GM23248 (cell line): ENCODE measurements around the gene ADAMTS17. TPM values are rescaled to one million over a fixed set of nuclear protein-coding genes. Genes with fewer than 3 reads are reported as not detected.

Experiments
- DNase-seq: peaks from one replicate; pipeline ENCODE4 v3.0.0-alpha.2; 2015
- H2AFZ ChIP-seq: fragments of 200-600 bp; sonication (generic); 2 replicates; pipeline ENCODE4 v1.6.1; 2016; ENCODE audit warnings: antibody characterized with exemption
- H3F3A ChIP-seq: fragments of 200-600 bp; sonication (generic); 2 replicates; pipeline ENCODE4 v1.6.1; 2016; ENCODE audit warnings: mild to moderate bottlenecking, antibody characterized with exemption, mixed run types; ENCODE audit not compliant: insufficient read depth
- H3K27ac ChIP-seq: fragments of 200-600 bp; sonication (generic); 2 replicates; pipeline ENCODE4 v1.5.1; 2016; ENCODE audit warnings: mild to moderate bottlenecking
- H3K27me3 ChIP-seq: fragments of 200-600 bp; sonication (generic); replicated peaks from 2 replicates; pipeline ENCODE4 v1.6.1; 2016; ENCODE audit warnings: mild to moderate bottlenecking; ENCODE audit not compliant: insufficient read depth
- H3K36me3 ChIP-seq: fragments of 200-600 bp; sonication (generic); 2 replicates; pipeline ENCODE4 v1.6.1; 2016; ENCODE audit warnings: low read depth, mild to moderate bottlenecking
- H3K4me1 ChIP-seq: fragments of 200-600 bp; sonication (generic); 2 replicates; pipeline ENCODE4 v1.6.1; 2016; ENCODE audit warnings: mild to moderate bottlenecking; ENCODE audit not compliant: insufficient read depth
- H3K4me2 ChIP-seq: fragments of 200-600 bp; sonication (generic); one replicate; pipeline ENCODE4 v1.6.1; 2016; ENCODE audit warnings: mild to moderate bottlenecking; ENCODE audit not compliant: unreplicated experiment
- H3K4me3 ChIP-seq: fragments of 200-600 bp; sonication (generic); 2 replicates; pipeline ENCODE4 v1.5.1; 2016; ENCODE audit warnings: mild to moderate bottlenecking
- H3K79me2 ChIP-seq: fragments of 200-600 bp; sonication (generic); 2 replicates; pipeline ENCODE4 v1.6.1; 2016; ENCODE audit warnings: mild to moderate bottlenecking; ENCODE audit not compliant: insufficient read depth
- H3K9ac ChIP-seq: fragments of 200-600 bp; sonication (generic); 2 replicates; pipeline ENCODE4 v1.6.1; 2016; ENCODE audit warnings: mild to moderate bottlenecking
- H3K9me2 ChIP-seq: fragments of 200-600 bp; sonication (generic); 2 replicates; pipeline ENCODE4 v1.6.1; 2016; ENCODE audit warnings: mixed run types, mild to moderate bottlenecking, moderate library complexity; ENCODE audit not compliant: insufficient read depth
- H3K9me3 ChIP-seq: fragments of 200-600 bp; sonication (generic); one replicate; pipeline ENCODE4 v1.6.1; 2017; ENCODE audit warnings: low read depth
- H4K20me1 ChIP-seq: fragments of 200-600 bp; sonication (generic); 2 replicates; pipeline ENCODE4 v1.6.0; 2016; ENCODE audit not compliant: insufficient read depth
- EZH2 ChIP-seq: fragments of 200-600 bp; sonication (generic); IDR thresholded peaks from 2 replicates; pipeline ENCODE4 v1.6.1; 2018; ENCODE audit warnings: antibody characterized with exemption, mild to moderate bottlenecking; ENCODE audit not compliant: insufficient read depth, poor library complexity, severe bottlenecking
- EZH2phosphoT487 ChIP-seq: fragments of 200-600 bp; sonication (generic); IDR thresholded peaks from 2 replicates; pipeline ENCODE4 v1.6.1; 2018; ENCODE audit warnings: antibody characterized with exemption, moderate library complexity, mild to moderate bottlenecking, low read depth; ENCODE audit not compliant: insufficient read depth
- WGBS, 2 experiments: methylation state at CpG; one replicate each; pipeline ENCODE4 v1.1.6; 2015 to 2017; ENCODE audit warnings: low lambda C conversion rate in 2 of 2, low coverage in 1 of 2; ENCODE audit errors: missing lambda C conversion rate in 2 of 2; 5-methylcytosine and 5-hydroxymethylcytosine counted together
- in situ Hi-C: fragments of 300-500 bp; cut with MboI; formaldehyde crosslinking; loops from 2 replicates; pipeline ENCODE4 v1.15.0; 2020
- polyA plus RNA-seq: library from polyadenylated mRNA; unstranded; fragments of >200 nt; fragmentation: Nextera tagmentation; extraction: Ambion mirVana; gene quantifications from 2 replicates; pipeline ENCODE4 v1.2.1, GENCODE V29; 2016
- total RNA-seq: library from RNA; depleted of rRNA; stranded (reverse); fragments of >200 nt; shearing (Covaris generic); gene quantifications from 2 replicates; pipeline ENCODE4 v1.2.3, GENCODE V29; 2014

ADAMTS17 gene
- total and polyA plus RNA-seq, 2 experiments from 2014 or later: not detected

DNA sequence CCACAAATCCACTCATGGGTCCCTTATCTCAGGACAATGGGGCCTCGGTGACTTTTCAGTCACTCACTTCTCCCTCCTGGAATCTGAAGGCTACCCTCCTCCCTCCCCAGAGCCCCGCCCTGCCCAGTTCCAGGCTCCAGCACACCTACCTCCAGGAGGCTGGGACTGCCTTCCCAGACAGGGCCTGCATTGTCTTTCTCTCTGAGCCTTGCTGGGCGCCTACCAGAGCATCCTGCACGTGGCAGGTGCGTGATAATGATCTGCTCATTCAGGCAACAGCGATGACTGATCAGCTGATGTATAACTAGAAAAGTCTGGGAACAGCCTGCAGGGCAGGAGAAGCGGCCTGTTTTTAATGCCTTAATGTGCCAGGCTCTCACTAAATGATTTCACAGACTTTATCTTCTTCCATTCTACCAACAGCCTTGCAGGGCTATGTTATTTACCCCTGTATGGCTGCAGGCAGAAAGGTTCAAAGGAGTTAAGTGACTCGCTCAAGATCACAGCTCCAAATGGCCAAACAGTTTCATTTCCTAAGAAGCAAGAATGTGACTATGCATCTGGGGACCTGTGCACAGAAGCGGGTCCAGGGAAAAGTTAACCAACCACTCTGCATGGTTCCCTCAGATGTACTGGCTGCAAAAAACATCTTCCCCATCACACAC lies 6.3 kb downstream of the ADAMTS17 start:
- Histone ChIP-seq H3K9me3 (no peaks in the 10 kb centered on the region), H3K4me1 (no peaks in the 10 kb centered on the region), H3K4me2 (no peak overlapping the region), H3K9ac (no peak overlapping the region), H3K4me3 (no peak overlapping the region), H2AFZ (no peak overlapping the region), H3K27me3 (no peaks in the 10 kb centered on the region), H3K36me3 (no peaks in the 10 kb centered on the region), H4K20me1 (no peaks in the 10 kb centered on the region), H3K27ac (no peak overlapping the region), H3K79me2 (no peaks in the 10 kb centered on the region), H3F3A (no peaks in the 10 kb centered on the region), H3K9me2 (no peaks in the 10 kb centered on the region)
- no peak for DNase-seq
- in situ Hi-C loops: loop anchor here (25.0 kb wide), 2 partner anchors 677 to 1073 kb away; partner anchors contain the start of gene LRRC28
- WGBS, 2 experiments: 49 to 53% methylated on average over 9 of the region's 9 CpGs
- TF ChIP-seq EZH2 (no peak), EZH2phosphoT487 (no peak)

- Histone ChIP-seq H3F3A (no peaks in the 10 kb centered on the region), H2AFZ (no peak overlapping the region), H3K9me3 (no peaks in the 10 kb centered on the region), H3K27me3 (no peaks in the 10 kb centered on the region), H3K79me2 (no peaks in the 10 kb centered on the region), H3K9me2 (no peaks in the 10 kb centered on the region), H3K4me3 (no peak overlapping the region), H3K4me1 (no peaks in the 10 kb centered on the region), H3K27ac (no peak overlapping the region), H3K4me2 (no peak overlapping the region), H4K20me1 (no peaks in the 10 kb centered on the region), H3K9ac (no peak overlapping the region), H3K36me3 (no peaks in the 10 kb centered on the region)
- in situ Hi-C loops: loop anchor here (25.0 kb wide), 2 partner anchors 677 to 1073 kb away; partner anchors contain the start of gene LRRC28
- TF ChIP-seq EZH2phosphoT487: no peak
- no peak for TF ChIP-seq EZH2
- no peak for DNase-seq
- WGBS, 2 experiments: 62 to 72% methylated on average over 11 of the region's 11 CpGs
Measured at GRCh38 chr15:100334905-100335304, 6.9 kb downstream of the ADAMTS17 start.

DNA sequence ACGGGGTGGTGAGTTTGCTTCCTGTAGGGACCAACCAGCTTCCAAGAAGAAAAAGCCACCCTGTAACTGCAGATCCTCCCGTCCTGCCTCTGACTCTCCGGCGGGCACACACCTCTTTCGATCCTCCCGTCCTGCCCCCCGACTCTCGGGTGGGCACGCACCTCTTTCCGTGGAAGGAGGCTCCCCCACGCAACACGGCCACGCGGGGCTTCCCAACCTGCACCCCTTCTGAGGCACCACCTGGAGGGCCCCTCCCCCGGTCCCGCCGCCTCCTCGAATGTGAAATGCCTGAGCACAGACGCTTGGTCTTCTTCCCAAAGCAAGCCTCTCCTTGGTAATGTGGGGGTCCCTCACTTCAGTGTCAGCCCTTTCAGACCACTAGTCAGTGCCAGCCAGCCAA lies 7.3 kb downstream of the ADAMTS17 start:
- 63 to 81% methylated on average over 12 to 19 of the region's 19 CpGs for WGBS, 2 experiments
- H3F3A ChIP-seq: no peaks in the 10 kb centered on the region
- H2AFZ ChIP-seq: no peak overlapping the region
- no peaks in the 10 kb centered on the region for H3K79me2 ChIP-seq
- H3K27me3 ChIP-seq: no peaks in the 10 kb centered on the region
- DNase-seq: no peak
- H3K9me2 ChIP-seq: no peaks in the 10 kb centered on the region
- H3K9me3 ChIP-seq: no peaks in the 10 kb centered on the region
- no peaks in the 10 kb centered on the region for H3K36me3 ChIP-seq
- no peak overlapping the region for H3K27ac ChIP-seq
- H3K4me2 ChIP-seq: no peak overlapping the region
- in situ Hi-C loops: loop anchor here (25.0 kb wide), 2 partner anchors 678 to 1072 kb away; partner anchors contain the start of gene LRRC28
- TF ChIP-seq EZH2: no peak
- no peak for TF ChIP-seq EZH2phosphoT487
- H4K20me1 ChIP-seq: no peaks in the 10 kb centered on the region
- no peak overlapping the region for H3K9ac ChIP-seq
- H3K4me1 ChIP-seq: no peaks in the 10 kb centered on the region
- no peak overlapping the region for H3K4me3 ChIP-seq

DNA sequence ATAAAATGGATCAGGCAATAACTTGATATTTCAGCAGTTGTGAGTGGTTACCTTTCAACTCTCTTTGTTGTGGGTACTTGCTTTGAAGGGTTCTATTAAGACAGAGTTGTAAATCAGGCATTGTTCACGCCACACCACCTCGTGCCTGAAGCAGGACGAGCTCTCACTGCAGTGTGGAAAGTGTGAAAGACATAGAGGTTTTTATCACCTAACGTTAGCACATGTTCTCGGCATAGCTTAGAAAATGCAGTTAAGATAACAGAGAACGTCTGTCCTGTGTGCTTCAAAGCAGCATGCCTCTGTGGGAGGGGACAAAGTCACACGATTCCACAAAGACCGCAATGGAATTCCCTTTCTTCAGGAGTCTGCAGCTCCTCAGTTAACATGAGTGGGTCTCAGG lies 7.8 kb downstream of the ADAMTS17 start:
- H3K27me3 ChIP-seq: no peaks in the 10 kb centered on the region
- no peaks in the 10 kb centered on the region for H3K9me2 ChIP-seq
- no peaks in the 10 kb centered on the region for H3K79me2 ChIP-seq
- no peaks in the 10 kb centered on the region for H3F3A ChIP-seq
- no peaks in the 10 kb centered on the region for H3K9me3 ChIP-seq
- H3K4me3 ChIP-seq: no peak overlapping the region
- H4K20me1 ChIP-seq: no peaks in the 10 kb centered on the region
- H3K4me2 ChIP-seq: no peak overlapping the region
- no peak for TF ChIP-seq EZH2phosphoT487
- TF ChIP-seq EZH2: no peak
- H3K4me1 ChIP-seq: no peaks in the 10 kb centered on the region
- 61 to 66% methylated on average over 8 of the region's 8 CpGs for WGBS, 2 experiments
- in situ Hi-C loops: loop anchor here (25.0 kb wide), 2 partner anchors 678 to 1072 kb away; partner anchors contain the start of gene LRRC28
- no peak overlapping the region for H3K27ac ChIP-seq
- no peak for DNase-seq
- H2AFZ ChIP-seq: no peak overlapping the region
- H3K9ac ChIP-seq: no peak overlapping the region
- H3K36me3 ChIP-seq: no peaks in the 10 kb centered on the region
